HUDEP-2 (cell line): Measurements from ENCODE around the gene NIN.

Experiments used
- DNase-seq, 76 experiments: peaks; one replicate each; lab custom pipeline; 2025; ENCODE audit not compliant: unreplicated experiment in 76 of 76; lab: John Stamatoyannopoulos, UW

The NIN gene

DNA sequence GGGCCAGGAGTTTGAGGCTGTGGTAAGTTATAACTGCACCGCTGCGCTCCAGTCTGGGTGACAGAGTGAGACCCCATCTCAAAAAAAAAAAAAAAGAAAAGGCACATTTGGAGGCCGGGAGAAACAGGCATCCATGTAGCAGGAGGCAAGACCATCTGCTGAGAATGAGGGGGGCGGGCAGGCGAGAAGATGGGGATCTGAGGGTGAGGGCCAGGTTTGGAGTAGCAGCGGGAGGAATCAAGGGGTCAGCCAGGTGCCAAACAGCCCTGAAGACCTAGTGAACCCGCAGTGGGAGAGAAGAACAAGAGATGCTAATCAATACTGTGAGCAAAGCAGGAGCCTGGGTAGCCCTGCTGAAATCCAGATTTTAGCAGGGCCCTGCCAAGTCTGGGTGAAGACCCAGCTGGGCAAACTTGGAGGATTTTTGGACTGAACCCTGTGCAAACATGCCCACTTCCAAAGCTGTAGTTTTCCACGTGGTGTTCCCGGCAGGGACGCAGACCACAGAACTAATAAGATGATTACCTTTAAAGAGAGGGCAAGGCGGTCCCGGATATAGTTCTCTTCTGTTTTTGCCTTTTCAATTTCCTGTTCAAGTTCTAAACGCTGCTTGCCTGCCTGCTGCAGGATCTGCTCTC is 61.0 kb downstream of the NIN start:
- no peak for DNase-seq

DNA sequence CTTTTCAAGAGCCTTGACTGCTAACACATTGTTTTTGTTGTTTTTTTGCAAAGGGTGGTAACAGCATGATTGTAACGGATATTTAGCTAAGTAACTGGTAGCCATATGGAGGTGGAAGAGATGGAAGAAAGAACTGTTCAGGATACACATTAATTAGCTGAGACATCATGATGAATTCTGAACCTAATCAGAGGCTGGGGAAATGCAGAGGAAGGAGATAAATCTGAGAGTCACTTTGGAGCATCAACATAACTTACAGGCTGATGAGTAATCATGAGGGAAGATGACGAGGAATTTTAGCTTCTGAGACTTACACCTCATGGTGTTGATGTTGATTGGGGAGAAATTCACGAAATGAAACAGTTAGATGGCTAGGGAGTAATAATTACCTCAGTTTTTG is 62.3 kb downstream of the NIN start:
- DNase-seq, result no peak

DNA sequence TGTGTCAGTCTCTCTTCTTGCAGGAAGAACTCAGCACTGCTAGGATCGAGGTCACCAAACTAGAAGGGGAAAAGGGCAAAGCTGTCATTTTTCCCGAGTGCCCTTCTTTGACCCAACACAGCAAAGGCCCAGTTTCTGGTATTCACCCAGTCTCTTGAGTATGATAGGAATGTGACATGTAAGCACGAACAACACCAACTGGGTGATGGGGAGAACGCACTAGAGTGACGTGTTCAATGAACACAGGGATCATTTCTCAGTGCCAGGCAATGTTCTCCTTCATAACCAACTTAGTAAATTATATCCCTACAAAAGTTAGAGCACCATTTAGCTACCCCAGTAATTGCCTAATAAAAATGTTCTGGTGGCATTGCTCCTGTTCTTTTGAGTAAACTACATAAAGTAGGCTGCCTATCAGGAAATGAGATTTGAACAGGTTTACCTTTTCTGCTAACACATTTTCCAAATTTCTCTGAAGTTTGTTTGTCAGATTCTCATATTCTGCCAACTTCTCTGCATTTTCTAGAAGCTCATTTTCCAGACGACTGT is 64.5 kb downstream of the NIN start:
- DNase-seq, result no peak

DNA sequence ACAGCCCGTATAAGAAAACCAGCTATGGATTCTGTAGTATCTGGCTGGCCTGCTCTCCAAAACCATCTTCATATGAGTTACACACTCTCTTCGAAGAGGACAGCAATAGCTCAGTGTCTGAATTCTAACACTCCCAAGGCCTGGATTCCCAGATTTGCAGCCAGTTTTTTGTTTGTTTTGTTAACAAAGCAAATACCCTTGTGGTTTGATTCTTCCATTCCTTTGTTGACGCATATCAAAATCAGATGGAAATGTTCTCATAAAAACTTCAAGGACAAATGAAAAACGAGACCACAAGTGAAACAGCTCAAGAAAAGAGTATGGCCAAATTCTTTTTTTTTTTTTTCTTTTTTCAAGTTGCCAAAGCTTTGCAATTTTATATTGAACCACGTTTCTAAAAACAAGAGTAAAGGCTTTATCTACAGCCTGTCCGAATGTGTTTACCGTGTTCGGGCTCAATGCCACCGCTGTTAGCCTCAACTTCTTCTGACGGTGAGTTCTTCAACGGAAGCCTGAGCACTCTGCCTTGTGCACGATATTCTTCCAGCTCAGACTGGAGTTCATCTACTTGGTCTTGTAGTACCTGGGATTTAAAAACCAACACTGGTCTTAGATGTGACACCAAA is 67.5 kb downstream of the NIN start:
- no peak for DNase-seq

DNA sequence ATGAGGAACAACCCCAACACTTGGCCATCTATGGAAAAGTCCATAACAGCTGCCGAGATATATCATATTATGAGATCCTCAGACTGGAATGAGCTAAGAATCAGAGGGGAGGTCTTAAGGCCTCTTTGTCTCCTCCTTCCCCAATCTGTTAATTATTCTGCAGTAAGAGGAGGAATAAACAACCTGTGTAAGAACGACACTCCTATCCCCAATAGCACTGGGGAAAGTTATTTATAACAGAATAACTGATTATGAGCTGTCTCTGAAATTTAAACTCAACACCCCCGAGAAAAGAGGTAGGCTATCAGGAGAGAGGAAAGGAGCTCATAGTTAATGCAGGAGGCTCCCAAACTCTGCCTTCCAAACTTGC is 68.0 kb downstream of the NIN start:
- DNase-seq, result no peak

DNA sequence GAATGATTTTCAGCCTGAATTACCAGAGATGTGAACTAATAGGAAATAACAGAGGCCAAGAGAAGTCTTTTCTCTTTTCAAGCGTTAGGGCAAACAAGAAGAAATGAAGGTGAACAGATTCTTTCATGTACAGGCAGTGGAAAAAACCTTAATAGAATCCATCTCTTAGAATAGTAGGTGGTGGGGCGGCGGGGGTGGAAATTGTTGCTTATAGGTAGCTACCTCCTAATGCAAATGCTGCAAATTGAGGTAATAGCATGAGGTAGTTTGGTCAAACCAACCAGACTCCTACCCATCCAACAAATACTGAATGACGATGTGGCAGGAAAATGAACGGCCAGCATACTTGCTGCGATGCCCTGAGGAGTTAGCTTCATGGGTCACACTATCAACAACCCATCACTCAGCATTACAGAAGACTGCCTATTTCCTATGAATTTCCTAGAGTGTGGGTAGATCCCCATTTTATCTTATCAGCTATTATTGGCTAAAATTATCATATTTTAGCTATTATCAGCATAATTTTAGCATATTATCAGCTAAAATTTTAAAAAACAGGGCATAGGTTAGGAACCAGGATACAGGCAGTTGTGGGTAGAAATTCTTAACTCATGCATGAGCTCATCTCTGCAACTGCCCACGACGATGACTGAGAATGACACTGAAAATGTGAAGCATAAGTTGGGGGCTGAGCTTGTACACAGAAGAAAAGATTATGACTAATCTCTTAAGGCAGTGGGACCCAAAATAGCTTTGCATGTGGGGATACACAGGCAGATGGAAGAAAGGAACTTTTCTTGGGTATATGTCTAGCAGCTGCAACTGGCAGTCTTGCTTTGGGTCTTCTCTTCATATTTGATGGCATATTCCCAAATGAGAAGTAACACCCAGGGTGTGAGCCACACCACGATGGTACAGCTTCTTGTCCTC is 68.7 kb downstream of the NIN start:
- DNase-seq, result no peak

DNA sequence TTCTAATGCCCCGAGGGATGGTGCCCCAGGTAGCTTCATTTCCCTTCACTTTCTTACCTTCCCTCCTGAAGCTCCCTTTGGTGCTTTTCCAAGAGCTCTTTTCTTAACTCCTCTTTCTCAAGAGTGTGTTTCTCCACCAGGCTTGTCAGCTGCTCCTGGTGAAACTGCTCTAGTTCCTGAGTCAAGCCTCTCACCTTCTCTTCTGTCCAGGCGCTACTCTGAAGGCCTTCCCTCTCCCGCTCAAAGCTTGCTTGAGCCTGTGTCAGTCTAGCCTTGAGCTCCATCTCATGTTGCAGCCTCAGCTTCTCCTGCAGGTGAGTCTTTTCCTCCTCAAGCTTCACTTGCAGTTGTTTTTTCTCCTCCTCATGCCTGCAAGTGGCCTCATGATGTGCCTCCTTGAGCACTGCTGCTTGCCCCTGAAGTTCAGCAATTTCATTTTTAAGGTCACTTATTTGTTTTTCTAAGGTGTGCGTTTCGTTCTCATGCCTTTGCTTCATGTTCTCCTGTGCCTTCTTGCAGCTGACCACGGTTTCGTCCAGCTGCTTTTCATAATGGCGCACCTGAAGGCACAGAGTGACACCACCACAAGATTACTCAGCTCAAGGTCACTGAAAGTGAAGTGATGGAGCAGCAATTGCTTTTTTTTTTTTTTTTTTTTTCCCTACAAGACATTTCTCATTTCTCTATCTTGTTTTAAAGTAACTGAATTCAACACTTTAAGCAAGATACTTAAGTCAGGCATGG is 71.0 kb downstream of the NIN start:
- DNase-seq, result no peak

DNA sequence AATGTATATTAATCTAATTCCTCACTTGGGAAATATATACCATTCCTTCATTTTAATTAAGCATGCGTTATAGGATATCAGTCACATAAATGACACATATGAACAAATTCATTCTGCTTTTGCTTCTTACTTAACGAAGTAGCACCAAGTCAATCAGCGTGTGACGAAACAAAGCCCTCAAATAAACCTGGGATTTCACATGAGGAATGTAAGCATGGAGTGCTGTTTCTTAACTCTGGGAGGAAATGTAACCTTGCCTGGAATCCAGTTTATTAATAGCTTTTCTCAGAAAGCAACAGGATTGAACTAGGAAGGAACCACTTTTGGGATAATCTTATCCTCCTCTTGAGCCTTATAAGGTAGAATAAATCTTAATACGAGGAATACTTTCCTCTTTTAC is 72.0 kb downstream of the NIN start:
- DNase-seq, result no peak

DNA sequence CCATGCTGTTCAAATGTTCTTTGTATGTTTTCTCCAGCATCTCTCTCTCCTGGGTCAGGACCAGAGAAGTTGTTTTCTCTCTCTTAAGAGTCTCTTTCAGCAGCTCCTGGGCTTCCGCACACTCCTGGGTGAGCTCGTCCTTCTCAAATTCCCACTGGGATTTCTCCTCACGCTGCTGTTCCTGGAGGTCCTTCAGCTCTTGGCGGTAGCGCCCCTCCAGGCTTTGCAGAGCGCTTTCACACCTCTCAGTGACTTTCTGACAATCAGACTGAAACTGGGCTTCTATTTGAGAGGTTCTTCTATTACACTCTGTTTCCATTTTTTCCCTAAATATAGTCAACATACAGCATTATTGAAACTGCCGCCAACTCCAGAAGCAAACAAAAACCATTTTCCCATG is 72.7 kb downstream of the NIN start:
- DNase-seq, result no peak

DNA sequence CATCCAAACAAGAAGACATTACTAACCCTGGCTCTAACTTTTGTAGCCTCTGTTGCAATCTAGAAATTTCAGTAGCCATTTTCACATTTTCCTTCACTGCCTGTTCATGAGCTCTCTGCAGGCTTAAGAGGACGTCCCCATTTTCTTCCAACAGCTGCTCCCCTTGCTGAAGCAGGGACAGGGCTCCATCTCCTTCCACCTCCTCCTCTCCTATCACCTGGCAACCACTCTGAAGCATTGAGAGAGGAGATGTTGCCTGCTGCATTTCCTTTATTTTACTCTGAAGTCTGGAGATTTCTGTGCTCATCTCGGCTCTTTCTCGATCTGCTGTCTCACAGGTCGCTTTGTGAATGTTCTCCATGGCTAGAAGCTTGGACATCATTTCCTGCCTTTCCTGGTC is 73.3 kb downstream of the NIN start:
- no peak for DNase-seq

DNA sequence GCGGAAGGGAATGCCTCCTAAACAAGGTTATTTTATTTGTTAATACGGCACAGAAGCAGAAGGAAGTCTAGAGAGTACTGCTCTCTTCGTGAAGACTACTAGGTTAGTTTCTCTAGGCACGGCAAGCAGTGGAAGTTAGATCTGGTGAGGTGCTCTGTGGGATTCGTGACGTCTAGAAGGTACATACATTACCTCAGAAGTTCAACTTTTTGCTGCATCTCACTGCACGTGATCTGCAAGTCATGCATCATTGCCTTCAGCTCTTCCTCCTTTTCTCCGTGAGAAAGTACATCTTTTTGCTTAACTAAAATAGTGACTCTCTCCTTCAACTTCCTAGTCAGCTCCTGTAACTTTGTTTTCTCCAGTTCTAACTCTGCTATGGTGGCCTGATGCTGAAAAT is 74.7 kb downstream of the NIN start:
- no peak for DNase-seq

DNA sequence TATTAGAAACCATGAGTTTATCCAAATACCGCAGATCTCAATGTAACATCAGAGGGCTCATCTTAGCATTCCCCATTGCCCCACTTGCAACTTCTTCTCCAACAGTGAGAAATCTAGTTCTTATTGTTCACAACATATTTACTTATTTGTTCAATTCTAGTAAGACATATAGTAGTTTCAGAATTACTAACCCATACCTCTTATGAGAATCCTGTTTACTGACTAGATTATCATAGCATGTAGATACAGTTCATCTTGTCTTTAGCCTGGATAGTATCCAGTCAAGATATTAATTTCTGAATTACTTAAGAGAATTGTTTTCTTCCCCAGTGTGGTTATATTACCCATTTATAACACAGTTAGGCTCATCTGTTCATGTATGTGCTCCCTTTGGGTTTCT is 80.6 kb downstream of the NIN start:
- no peak for DNase-seq

DNA sequence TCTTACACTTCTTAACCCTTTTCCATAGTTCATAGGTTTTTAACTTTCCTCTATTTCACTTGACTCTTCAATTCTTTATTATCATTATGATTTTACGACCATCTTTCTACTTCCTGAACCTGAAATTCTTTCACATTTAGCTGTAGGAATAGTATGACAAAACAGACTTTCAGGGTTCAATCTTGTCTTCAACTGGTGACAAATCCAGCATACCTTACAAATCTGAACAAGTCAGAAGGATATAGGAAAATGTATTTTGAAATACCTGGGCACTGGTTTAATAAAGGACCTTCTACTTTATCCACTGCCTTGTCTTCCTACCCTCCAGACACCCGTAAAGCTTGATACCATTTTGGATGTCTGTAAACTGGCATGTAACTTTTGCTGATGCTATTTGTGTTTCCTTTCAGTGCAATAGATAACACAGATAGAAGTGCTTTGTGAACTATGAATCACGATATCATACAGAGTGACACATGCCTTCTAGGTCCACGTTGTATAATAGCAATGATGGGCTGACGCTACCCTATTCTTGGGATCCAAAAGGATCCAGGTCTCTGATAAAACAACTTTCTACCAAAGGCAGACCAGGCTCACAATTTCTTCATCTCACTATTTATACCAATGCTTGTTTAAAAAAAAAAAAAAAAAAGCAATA is 85.4 kb downstream of the NIN start:
- DNase-seq, result no peak

DNA sequence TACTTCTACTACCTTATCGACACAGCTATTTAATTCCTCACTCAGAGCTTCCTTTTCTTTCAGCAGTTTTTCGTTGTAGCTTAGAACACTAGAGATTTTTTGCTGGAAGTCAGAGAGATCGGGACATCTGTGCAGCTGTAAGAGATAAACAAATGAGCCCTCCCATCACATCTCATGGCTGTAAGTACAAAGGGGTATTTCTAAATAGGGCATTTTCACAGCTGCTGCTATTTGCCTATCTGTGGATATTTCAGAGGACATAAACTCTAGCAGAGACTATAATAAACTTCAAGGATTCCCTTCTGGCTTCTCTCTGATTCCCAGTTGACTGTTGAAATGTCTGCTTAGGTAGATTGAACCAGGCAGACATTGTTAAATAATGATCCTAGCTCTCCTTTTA is 86.7 kb downstream of the NIN start:
- no peak for DNase-seq

DNA sequence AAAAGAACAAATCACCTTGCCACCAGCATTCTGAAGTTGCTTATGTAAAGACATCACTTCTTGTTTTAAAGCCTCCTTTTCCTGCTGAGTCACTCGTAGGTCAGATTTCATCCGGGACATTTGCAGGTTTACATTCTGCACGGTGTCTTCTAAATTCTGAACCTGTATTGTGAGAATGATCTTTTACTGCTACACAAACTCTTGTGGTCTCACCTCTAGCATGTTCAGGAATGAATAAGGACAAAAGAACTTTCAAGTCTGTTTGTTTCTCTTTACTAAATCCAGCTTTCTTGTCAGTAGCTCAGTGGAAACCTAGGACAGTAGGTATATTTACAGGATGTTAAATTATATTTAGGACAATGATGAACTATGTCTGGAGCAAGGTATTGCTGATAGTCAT is 89.4 kb downstream of the NIN start:
- no peak for DNase-seq

DNA sequence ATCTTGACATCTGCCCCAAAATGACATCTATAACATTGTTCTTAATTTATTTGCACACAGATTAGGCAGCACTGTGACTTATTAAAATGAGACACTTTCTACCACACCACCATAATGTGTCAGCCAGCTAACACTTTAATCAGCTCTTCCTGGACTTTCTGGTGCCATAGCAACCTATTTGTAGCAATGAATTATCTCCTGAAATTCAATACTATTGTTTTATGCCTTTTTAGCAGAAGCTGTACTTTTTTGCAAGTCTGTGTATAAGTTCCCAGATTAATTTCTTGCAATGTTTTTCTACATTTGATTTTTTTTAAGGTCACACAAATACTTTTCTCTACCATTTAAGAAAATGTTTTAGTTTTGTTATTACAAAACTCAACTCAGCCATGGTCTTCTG is 90.1 kb downstream of the NIN start:
- no peak for DNase-seq

DNA sequence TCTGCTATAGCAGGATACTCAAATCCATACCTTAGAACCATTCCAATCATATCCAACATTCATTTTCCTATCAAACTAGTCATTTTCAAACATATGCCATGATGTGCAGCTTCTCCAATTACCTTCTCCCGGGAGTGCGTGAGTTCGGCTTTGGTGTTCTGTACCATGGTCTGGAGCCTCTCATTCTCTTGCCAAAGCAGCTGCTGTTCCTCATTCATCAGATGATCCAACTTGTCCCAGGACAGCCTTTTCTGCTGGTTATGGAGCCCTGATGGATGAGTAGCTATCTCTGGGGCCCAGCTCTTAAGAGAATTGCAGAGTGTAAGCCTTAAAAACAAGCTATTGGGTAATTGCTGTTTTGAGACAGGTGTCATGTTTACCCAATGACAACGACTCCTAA is 91.8 kb downstream of the NIN start:
- no peak for DNase-seq

DNA sequence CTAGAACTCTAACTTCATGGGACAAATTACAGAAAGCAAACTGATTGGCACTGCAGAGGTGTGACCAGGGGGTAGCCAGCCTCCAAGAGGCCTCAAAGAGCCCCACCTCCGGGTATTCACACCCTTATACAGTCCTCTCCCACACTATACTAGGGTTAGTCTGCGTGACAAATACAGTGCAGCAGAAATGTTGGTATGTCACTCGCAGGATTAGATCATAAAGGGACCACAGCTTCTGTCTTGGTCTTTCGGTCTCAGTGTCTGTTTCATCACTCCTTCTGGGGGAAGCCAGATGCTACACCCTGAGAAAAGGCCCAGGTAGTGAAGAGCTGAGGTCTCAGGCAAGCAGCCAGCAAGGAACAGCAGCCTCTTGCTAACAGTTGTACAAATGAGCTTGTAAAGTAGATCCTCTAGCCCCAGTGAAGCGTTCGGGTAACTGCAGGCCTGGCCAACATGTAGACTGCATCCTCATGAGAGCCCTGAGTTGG is 94.0 kb downstream of the NIN start:
- no peak for DNase-seq

DNA sequence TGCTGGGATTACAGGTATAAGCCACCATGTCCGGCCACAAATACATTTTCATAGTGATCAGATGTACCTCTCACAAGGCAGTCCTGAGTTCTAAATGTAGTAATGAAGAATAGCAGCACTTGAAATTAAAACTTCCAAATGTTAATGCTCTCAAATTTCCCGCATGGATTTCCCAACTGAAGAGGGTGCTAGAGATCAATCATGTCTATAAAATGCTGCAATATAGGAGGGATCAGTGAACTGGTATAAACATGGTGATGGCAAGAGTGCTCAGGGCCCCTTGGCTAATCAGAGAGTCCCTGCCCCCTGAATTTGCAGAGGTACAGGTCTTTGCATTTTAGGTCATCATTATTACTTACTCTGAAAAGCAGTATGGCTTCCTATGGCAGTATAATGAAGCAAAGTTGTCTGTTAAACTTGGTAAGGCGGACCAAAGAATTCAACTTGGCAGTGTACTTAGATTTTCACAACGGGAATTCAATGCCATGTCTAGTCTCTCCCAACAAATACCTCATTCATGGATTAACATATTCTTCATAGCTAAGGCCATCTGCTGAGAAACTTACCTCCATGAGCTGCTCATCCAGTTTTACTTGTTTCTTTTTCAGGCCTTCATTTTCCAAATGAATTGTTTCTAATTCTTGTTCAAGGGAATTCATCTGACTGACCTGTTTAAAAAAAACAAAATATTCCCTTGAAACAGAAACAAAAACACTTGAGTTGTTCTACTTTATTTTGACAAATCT is 95.8 kb downstream of the NIN start:
- DNase-seq, result no peak

DNA sequence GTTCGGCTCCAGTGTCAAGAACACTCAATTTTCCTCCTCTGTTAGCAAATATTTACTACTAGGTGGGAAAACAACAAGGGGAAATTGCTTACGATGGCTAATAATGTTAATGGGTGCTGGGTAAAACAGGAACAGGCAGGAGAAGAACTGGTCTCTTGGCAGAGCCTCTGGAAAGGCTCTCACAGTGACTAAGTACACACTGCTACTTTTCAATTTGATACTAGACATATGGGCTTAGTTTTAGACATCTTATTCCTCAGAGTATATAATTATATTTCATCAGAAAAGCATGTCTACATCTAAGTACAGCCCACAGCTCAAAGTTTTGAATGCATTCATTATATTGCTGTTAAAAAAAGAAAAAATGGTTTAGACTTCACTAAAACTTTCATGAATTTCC is 97.5 kb downstream of the NIN start:
- DNase-seq, result no peak
